ENCODE results near the gene CLIC3.

DNA sequence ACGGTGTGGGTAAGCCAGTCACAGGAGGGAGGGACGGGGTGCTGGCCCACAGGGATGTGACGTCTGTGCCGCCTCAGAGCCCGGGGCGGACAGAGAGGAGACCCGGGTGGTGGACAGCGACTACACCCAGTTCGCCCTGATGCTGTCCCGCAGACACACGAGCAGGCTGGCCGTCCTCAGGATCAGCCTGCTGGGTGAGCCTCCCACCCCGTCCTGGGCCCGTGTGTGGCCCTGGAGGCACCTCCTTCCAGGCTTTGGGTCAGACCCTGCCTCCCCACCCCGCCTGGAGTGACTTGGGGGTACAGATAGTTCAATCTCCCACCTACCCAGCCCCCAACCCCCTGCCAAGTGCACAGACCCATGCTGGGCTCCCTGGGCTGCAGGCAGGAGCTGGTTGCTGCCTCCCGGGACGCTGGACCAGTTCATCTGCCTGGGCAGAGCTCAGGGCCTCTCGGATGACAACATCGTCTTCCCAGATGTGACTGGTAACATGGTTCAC lies 42.5 kb downstream of the CLIC3 start:
- no peak for TF ChIP-seq EZH2 (IDR thresholded peaks at IDR 0.05; ENCODE audit: insufficient read depth, poor library complexity, severe bottlenecking)
- TF ChIP-seq EZH2phosphoT487 (IDR thresholded peaks at IDR 0.05; ENCODE audit: insufficient read depth, low read depth), result no peak
